GM18505 (cell line): ENCODE data around the gene L3MBTL4.

Experiments used
- ATAC-seq: cut with Tn5 transposase; IDR thresholded peaks from one replicate; pipeline ENCODE4 v1.9.1; 2021; ENCODE audit not compliant: unreplicated experiment
- POLR2A ChIP-seq: IDR thresholded peaks from 4 replicates; pipeline ENCODE4 v1.6.1; 2011; ENCODE audit warnings: borderline replicate concordance; ENCODE audit not compliant: insufficient read depth, insufficient read length; ENCODE audit errors: extremely low read depth

The L3MBTL4 gene

DNA sequence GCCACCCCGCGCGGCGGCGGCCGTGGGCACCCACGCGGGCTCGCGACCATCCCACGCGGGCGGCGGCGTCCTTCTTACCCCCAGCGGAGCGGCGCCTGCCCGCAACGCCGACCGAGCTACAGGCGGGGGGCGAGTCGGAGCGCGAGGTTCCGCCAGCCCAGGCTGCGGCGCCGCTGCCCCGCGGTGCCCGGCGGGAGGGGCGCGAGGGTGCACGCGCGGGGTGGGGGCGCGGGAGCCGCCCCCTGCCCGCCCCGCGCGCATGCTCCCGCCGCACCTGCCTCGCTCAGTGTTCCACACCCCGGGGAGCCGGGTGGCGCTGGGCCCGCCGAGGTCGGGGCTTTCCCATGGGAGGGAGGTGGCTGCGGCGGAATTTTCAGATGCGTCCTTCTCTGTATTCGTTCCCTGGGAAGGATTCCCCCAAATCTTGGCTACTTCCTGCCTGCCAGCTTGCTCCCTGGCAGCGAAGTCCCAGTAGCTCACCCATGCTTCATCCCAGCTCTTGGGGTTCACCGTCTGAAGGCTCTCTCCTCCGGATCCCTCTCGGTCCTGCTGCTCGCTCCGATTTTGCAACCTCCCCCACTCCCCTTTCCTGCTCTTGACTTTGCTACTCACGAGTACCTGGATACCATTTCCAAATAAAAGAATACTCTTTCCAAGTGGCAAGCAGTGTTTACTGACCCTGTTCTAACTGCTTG is at the start of gene L3MBTL4:
Gene L3MBTL4, minus strand, starts transcription at position 189 of the 695 bp plus-strand sequence. CDS start 103,286 bp downstream, outside the sequence.
- ATAC-seq: peak; percentile 52
- TF ChIP-seq POLR2A: peak; percentile 58

DNA sequence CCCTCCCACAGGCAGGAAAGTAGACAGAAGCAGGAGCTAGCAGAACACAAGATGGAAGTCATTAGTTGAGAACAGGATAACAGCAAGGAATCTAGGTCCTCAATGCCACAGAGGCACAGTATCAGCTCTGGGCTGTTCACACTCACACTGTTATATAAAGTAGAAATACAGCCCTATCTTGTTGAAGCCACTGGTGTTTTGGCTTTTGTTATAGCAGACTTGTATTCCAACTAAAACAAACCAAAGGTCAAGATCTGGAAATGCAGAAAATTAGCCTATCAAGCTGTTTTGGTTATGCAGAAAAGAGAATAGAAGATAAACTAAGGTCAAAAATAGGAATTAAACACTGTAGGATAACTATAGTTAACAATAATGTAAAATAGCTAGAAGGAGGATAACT is 37.5 kb upstream of the L3MBTL4 start:
- no peak for ATAC-seq
- no peak for TF ChIP-seq POLR2A

DNA sequence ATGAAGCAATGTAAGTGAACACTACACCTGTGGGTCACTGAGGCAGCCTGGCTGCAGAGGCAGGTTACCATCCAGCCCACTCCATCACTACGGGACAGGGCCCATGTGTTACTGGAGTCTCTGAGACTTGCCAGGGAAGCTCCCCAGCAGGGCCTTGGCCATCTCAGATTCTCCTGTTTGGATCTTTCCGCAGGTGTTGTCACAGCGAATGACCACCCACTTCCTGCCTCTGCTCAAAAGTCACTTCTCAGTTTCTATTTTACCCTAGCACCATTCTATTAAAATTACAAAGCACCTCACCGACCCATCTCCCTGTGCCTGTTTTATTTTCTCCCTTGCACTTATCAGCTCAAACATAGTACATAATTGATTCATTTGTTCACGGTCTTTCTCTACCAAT is 34.5 kb upstream of the L3MBTL4 start:
- no peak for TF ChIP-seq POLR2A
- ATAC-seq: peak; percentile 88

DNA sequence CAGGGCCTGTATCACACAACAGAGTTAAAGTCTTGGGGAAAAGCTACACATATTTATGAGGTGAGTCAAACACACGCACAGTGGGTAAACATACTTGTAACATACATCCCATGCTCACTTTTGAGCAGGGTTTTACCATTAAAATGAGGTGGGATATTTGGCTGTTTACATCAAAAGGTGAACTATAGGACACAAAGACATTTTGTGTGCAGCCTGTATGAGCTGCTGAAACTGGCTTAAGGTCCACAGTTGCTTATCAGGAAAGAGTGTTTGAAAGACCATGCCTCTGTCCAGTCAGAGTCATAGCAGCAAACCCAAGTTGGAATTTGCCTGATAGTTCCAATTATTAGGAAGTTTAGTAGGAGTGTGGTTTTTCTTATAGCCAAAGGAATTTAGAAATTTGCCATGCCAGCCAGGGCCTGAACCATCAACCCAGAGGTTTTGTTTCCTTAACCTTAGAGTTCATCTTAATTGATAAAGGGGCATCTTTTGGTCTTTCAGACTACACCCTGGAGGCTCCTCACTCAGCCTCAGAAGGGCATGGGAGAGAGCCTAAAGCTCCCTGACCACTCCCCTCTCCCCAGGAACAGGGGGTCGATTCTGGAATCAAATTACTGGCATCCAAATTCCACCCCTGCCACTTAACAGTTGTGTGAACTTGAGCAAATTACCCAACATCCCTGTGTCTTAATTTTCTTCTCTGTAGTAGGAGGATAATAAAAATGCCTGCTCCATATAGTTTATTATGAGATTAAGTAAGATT is 29.9 kb upstream of the L3MBTL4 start:
- TF ChIP-seq POLR2A: no peak
- no peak for ATAC-seq

DNA sequence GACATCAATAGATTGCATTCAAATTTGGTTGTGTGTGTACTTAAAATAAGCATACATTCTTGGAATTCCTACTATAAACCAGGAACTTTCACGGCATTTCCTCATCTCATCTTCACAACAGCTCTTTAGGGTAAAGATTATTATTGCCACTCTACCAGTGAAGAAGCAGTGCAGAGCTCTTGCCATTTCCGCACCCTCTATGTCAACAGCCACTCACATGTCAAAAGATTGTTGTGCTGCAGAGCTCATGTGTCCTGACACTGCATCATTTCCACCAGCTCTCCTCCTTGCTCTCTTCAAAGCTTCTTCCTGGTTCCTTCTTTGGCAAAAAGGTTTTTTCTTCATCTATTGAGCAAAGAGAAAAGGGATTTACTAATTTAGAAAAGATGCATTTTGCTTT is 26.5 kb upstream of the L3MBTL4 start:
- no peak for ATAC-seq
- TF ChIP-seq POLR2A: no peak

DNA sequence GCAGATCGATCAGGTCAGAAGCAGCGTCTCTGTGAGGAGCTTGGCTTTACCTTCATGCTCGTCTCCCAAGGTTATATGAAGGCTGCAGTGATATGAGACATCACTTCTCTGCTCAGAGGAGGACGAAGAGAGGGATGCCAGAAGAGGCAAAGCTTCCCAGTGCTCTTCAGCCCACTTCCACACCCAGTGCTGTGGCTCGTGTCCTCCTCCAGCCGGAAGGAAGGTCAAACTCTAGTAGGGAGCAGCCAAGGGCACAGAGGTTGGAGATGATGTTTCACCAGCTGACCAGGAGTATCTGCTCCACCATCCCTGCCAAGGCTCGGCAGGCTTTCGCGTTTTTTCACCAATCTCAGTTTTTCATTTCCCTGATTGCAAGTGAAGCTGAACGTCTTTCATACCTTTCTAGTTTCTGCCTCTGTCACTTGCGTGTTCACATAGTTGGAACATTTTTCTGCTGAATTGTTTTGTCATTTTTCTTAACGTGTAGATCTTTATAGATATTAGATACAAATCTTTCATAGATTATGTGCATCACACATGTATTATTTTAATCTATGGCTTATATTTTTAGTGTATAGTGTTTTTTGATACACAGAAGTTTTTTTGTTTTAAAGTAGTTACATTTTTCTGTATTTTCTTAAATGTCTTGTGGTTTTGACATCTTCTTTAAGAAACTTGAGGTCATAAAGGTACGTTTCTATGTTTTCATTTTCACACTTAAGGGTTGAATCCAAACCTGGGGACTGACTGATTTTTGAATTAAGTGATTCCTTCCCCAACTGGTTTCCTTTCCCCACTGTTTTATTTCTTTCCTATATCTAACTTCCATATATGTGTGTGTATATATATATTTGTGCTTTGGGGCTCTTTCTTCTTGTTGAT is 23.5 kb upstream of the L3MBTL4 start:
- no peak for ATAC-seq
- no peak for TF ChIP-seq POLR2A

DNA sequence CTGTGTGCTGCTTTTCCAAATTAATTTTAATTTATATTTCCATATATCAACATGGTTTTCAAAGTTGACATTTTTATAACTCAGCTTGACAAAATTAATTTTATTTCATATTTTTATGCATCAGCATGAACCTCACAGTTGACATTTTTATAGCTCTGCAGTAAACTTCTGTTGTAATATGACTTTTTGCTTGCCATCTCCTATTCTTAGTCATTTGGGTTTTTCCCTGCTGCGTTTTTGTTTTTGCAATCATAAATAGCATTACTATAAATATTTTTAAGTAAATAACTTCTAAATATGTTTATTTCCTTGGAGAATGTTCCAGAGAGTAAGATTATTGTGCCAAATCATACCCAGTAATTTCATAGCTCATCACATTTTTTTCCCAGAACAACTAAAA is 21.0 kb upstream of the L3MBTL4 start:
- no peak for ATAC-seq
- TF ChIP-seq POLR2A: no peak

DNA sequence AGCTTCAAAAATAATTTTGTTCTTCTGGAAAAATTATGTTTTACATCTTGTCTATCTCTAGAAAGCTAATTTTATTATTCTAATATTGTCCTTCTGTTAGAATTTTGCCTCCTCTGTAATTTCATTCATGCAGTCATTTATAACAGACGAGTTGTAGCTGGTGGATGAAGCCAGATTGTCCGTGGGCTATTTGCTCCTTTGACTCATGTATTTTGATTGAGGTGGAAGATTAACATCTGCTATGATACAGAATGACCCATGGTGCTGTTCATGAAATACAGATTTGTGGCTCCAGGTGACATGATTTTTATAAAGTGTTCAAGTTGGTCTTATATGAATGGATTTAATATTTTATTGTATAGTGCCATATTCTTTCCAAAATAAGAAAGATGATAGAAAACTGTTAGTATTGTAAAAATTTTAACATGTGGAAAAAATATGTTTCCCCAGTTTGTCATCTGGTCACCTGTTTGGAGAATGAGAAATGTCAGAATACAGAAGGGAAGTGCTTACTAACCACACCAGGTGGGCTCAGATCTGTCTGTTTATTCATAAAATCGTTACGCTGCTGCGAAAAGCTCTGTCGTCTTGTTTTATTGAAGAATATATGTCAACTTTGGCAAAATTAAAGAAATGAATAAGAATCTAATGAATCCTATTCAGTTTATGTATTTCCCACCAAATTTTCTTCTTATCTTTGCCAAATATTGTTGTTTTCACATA is 20.4 kb upstream of the L3MBTL4 start:
- no peak for TF ChIP-seq POLR2A
- no peak for ATAC-seq

DNA sequence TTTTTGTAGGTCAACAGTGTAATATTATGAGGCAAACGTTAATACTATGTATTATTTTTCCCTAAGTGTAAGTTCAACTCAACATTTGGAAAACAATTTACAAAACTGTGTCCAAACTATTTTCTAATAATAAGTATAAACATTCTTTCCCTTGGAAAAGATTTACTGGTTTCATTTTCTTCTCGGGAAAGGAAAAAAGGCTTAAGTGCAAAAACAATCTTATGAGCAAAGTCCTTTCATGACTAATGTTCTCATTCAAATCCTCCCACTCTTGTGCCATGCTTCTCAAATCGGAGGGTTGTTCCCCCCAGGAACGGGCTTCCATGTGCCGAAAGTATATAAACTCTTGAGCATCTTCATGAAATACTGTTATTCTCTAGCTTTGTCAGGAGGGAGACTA is 19.8 kb upstream of the L3MBTL4 start:
- ATAC-seq: no peak
- TF ChIP-seq POLR2A: no peak

DNA sequence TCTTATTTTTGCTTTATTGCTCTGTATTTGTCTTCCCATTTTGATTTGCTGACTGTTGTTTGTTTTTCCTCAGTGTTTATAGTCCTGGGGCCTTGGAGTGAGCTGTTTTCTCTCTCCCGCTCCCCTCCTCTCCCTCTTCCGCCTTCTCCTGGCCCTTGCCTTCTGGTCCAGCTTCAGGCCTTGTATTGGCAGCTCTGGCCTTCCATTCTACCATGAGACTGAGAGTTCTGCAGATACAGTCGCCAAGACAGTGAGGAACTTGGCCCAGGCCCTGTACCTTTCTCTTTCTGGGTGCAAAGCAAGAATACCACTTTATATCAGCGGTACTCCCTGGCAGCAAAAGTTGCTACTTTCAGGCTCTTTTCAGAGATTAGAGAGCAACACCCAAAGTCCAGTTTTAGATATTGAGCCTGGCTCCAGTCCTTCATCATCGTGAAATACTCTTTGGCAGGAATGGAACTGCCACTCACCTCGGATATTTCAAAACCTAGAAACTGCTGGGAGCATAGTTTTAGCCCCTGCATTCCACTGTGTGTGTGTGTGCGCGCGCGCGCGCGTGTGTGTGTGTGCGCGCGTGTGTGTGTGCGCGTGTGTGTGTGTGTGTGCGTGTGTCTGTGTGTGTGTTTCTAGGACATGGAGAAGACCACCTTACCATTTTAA is 17.1 kb upstream of the L3MBTL4 start:
- no peak for TF ChIP-seq POLR2A
- ATAC-seq: no peak

DNA sequence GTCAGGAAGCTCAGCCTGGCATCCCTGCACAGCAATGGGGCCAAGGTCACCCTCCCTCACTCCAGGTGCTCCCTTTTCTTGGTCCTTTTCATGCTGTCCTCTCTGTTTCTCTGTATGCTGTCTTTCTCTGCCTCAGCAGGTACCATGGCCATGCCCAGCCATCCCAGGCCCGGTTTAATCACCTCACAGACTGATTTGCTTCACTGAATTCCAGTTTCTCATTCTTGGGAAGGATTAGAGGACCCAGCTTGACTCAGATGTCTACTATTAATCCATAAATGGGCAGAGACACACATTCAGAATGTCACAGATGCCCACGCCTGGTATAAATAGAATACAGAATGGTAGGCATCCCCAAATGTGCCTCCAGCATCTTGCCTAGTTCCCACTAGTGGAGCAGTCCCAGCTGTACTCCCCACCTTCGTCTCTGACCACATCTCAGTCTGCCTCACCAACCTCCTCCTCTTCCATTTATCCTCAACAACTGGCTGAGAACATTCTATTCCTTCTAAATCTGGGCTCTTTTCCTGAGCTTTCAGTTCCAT is 14.2 kb upstream of the L3MBTL4 start:
- ATAC-seq: no peak
- no peak for TF ChIP-seq POLR2A

DNA sequence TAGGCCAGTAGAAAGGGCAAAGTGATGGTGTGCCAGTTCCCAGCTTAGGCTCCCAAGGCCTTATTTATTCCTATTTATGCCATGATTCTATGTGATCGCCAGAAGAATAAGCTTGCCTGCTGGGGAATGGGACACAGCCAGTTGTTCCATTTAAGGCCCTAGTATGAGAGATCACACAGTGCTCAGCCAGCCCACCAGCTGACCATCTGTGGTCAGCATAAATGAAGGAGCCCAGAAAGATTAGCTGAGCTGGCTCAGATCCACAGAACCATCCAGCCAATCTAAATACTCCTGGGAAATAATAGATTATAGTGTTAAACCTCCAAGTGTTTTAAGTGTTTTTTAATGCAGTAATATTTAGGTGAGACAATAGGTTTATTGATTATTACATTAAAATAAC is 12.6 kb upstream of the L3MBTL4 start:
- TF ChIP-seq POLR2A: no peak
- ATAC-seq: no peak
